HG02623 (cell line): ENCODE results near the gene FOXA1.

Experiments used
- ATAC-seq: cut with Tn5 transposase; IDR thresholded peaks from one replicate; pipeline ENCODE4 v1.9.1; 2021; ENCODE audit warnings: moderate library complexity; ENCODE audit not compliant: unreplicated experiment

Gene FOXA1

DNA sequence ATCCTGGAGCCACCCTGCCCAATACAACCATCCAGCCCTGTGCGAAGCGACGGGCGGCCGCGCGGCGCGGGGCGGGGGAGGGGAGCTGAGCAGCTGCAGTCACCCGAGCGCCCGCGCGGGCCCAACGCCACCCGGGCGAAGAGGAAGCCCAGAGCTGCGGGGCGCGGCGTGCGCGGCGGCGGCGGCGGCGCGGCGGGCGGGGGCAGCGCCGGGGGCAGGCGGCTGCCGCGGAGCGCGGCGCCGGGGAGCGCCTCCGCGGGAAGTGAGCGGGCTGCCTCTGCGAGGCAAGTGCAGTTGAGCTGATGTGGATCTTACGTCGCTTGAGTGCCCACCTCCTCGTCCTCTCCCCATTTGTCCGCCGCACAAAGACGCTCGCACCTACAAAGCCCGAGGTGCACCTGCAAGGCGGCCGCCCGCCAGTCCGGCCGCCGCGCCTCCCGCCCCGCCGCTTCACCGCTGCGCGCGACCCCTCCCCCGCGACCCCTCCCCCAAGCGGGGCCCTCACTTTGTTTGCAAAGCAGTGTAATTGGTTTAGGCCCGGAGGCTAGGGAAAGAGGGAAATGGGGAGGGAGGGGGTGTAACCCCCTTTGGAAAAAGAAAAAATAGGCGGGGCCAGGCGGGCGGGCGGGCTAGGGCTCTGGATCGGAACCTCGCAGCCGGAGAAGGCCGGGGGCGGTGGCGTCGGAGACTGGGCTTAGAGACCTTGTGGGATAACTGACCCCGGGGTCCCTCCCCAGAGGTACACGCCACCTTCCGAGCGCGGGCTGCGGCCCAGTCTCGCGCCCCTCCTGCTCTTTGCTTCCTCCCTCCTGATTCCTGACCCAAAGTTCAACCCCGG is at the start of gene FOXA1, which contains the start of gene TTC6:
FOXA1 (minus strand) TSS at position 279 of the 838 bp plus-strand sequence; CDS start at position 2, 277 bp downstream.
TTC6 (plus strand) TSS at position 659 of the 838 bp plus-strand sequence. CDS start 26,436 bp downstream, outside the sequence.
- no peak for ATAC-seq

DNA sequence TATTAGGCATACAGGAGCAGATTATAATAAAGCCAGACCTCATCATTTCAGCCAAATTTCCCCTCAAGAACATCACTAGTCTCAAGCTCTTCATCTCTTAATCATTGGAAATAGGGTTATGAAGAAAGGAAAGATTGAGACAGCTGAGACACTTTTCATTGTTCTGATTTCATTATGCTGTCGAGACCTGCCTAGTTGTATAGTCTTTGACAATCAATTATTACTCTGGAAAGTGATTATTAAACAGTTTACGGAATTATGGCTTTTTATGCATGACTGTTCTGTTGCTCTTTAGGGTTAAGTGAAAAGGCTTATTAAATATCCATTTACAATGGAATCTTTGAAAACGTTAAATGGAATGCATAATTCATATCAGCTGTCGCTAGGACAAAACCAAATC is 48.7 kb upstream of the FOXA1 start:
- ATAC-seq = no peak

- no peak for ATAC-seq
These were observed 47.1 kb upstream of the FOXA1 start for GRCh38 chr14:37642125-37642524.

GRCh38 chr14:37641117-37641516 is 46.1 kb upstream of the FOXA1 start:
- ATAC-seq = no peak

DNA sequence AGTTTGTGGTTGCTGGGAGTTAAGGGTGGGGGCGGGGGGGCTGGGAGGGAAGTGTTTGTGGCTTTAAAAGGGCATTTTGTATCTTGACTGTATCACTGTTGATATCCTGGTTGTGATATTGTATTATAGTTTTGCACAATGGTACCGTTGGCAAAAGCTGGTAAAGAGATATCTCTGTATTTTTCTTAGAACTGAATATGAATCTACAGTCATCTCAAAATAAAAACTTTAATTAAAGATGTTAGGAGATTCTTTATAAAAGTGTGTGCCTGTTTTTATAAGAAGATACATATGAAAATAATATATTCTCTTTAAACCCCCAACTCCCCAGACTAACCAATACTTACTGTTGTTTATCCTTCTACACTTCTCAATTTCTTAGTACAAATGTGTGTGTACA is 43.5 kb upstream of the FOXA1 start:
- no peak for ATAC-seq

DNA sequence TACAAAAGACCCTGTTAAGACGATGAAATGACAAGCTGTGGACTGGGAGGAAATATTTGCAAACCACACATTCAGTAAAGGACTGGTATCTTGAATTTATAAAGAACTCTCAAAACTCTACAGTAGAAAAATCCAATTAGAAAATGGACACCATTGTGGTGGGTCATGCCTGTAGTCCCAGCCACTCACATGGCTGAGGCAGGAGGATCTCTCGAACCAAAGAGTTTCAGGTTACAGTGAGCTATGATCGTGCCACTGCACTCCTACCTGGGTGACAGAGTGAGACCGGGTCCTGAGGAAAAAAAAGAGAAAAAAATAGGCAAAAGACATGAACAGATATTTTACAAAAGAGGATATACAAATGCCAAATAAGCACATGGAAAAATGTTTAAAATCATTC is 42.3 kb upstream of the FOXA1 start:
- no peak for ATAC-seq

GRCh38 chr14:37625597-37626595 is 30.8 kb upstream of the FOXA1 start:
- ATAC-seq = no peak

- no peak for ATAC-seq
These were observed 28.9 kb upstream of the FOXA1 start for GRCh38 chr14:37623971-37624370.

DNA sequence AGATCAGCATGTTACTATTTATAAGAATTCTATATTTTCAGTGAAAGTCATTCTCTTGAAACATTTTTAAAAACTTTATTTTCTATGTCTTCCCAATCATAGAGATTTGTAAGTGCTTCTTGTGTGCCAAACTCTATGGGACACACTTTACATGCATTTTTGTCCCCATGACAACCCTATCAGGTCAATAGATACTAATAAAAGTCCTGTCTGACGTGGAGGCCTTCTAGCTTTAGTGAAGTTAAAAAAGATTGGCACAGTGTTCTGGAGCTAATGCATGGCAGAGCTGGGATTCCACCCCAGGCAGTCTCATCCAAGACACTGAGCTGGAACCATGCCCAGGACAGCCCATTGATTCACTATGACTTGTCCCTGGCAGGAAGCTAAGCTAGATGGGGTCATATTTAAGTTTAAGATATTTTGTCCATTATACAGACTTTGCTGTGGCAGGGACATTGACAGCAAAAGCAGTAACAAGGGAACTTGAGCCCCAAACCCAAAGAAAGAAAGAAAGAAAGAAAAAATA is 28.4 kb upstream of the FOXA1 start:
- no peak for ATAC-seq

- ATAC-seq = no peak
These were observed 27.3 kb upstream of the FOXA1 start for GRCh38 chr14:37622231-37622923.

DNA sequence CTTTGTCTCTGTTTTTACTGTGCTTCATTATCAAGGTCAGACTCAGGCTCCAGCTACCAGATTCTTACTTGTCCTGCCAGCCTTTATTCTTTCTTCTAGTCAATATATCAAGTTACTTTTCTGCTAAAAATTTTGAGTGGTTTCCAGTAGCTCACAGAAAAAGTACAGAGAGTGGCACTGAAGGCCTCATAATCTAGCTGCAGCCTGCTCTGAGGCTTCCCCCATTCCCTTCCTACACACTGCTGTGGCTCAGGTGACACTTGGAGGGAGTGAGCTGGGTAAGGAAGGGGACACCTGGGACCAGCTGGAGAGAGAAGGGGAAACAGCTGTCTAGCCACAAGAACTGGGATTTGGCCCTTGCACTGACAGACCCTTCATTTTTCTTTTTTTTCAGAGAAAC is 25.8 kb upstream of the FOXA1 start:
- ATAC-seq = no peak

DNA sequence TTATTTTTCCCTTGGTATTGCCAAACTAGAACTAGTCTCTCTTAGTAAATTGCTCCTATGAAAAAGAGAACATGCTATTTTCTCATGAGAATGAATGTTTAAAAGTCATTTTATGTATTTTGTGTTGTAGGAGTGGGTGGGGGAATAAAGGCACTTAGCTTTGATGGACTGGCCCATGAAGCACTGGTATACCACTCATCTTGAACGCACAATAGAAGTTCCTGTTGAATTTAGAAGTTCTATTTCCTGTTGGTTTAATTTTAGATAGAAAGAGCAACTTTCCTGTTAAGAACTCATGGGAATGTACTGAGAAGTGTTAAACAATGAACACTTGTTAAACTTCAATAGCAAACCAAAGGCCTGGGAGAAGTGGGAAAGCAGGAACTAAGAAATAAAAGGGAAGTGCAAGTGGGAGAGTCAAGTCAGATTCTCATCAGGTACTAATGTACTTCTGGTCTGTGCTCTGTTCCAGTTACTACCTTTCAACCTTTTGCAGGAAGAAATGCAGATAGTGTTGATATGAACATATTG is 23.5 kb upstream of the FOXA1 start:
- ATAC-seq = no peak

DNA sequence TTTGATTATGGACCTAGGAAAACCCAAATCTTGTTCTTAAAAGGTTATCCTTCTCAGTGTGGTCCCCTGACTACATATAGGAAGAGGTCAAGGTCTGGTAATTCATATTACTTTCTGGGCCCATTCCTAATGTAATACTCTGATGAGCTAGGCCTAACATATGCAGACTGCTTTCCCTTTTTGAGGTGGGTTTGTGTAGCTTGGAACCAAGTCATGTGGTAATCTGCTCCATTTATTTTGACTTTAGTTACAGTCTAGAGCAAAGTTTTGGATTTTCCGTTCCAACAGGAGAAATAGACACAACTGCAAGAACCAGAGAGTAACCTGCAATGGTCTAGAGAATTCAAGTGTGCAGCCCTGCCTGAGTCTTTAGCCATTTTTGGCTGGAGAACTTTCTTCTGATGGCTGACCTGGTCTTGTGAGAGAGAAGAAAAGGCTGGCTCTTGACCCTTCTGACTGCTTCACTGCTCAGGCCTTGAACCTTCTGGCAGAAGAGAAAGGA is 22.9 kb upstream of the FOXA1 start:
- ATAC-seq = no peak

- ATAC-seq = no peak
These were observed 21.8 kb upstream of the FOXA1 start for GRCh38 chr14:37616853-37617252.

DNA sequence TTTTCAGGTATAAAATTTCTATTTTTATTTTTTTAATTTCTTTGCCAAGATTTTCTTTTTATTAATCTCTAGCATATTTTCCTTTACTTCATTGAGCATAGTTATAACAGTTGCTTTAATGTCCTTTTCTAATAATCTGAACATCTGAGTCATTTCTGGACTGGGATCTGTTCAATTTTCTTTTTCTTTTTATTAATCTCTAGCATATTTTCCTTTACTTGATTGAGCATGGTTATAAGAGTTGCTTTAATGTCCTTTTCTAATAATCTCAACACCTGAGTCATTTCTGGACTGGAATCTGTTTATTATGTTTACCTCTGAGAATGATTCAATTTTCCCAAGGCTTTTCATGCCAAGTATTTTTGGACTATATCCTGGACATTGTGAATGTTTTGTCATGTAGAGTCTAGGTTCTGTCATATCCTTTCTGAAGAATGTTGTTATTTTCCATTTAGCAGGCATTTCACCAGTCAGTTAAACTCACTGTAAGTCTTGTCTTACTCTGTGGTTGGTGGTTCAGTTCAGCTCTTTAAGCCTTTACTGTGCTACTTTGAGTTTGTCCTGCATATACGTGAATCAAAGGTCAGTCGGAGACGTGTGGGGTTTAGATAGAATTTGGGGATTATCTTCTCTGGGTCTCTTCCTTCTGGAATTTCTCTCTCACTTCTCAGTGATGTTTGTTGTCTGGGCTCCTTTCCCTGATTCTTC is 20.7 kb upstream of the FOXA1 start:
- ATAC-seq = no peak

GRCh38 chr14:37610945-37611523 is 16.0 kb upstream of the FOXA1 start:
- no peak for ATAC-seq

- ATAC-seq = no peak
These were observed 13.6 kb upstream of the FOXA1 start for GRCh38 chr14:37608649-37609048.

- ATAC-seq = no peak
These were observed 11.6 kb upstream of the FOXA1 start for GRCh38 chr14:37606678-37607077.

DNA sequence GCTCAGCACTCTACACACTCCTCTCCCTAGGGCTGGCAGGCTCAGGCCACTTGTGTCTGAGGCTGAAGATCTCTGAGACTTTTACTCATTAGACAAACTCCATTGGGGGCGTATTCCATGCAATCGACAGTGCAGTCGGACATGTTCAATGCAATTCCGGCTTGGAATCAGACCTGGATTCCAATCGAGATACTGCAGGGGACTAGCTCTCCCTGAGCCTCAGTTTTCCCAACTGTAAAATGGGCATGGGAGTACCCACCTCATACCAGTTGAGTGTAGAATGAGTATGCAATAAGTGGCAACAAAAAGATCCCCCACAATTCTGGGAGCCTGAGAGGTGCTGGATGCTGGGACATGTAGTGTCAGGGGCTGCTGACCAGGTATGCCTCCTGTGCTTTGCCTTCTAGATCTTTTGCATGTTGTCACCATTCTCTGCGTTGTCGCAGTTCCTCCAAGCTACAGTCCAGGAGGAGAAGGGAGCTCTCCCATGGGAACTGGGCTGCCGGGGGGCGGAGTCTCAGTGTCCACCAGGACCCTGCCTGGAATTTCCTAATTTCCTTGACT is 8.7 kb upstream of the FOXA1 start:
- ATAC-seq = no peak
